Measurements from ENCODE around the gene CROCC.
"Not testable (repeated sequence)": the region's sequence is repeated elsewhere in the genome, so short reads cannot be mapped to it uniquely, and the experiment has no call there.

Gene CROCC

DNA sequence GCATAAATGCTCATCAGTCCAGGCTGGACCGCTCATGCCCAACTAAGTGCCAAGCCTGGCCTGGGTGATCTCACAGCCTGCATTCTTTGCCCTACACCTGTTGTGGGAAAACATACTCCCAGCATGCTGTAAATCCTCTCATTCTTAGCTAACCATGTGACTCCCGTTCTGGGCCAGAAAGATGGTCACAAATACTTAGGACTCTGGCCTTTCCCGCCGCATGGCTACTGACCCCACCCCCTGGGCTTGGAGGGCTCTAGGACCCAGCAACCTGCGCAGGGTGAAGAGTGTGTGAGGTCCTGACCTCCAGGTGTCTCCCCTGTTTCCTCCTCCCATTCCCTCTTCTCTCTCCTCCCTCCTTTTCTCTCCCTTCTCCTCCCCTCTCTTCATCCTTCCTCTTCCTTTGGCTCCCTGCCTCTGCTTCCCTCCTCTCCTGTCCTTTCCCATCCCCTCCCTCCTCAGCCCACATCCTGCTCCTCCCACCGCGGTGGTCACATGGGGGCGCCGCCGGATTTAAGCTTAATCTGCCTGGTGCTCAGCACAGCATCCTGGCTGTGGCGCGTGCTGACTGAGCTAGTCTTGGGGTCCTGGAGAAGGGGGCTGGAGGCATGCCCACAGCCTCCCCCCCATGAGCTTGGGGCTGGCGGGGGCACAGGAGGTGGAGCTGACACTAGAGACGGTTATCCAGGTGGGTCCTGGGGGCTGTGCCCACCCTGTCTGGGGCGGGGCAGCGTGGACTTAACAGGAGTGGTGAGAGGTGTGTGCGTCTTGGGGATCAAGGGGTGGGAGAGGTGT lies at the start of gene CROCC:
TSS of gene CROCC (plus strand) at position 541 of the 795 bp plus-strand sequence. CDS start at position 629, 88 bp downstream.
- no peak for DNase-seq (ENCODE audit: low read depth in 2 of 2)

- DNase-seq (ENCODE audit: low read depth in 2 of 2), result not testable (repeated sequence)
Measured at GRCh38 chr1:16872152-16873075, 49.3 kb upstream of the CROCC start.

DNA sequence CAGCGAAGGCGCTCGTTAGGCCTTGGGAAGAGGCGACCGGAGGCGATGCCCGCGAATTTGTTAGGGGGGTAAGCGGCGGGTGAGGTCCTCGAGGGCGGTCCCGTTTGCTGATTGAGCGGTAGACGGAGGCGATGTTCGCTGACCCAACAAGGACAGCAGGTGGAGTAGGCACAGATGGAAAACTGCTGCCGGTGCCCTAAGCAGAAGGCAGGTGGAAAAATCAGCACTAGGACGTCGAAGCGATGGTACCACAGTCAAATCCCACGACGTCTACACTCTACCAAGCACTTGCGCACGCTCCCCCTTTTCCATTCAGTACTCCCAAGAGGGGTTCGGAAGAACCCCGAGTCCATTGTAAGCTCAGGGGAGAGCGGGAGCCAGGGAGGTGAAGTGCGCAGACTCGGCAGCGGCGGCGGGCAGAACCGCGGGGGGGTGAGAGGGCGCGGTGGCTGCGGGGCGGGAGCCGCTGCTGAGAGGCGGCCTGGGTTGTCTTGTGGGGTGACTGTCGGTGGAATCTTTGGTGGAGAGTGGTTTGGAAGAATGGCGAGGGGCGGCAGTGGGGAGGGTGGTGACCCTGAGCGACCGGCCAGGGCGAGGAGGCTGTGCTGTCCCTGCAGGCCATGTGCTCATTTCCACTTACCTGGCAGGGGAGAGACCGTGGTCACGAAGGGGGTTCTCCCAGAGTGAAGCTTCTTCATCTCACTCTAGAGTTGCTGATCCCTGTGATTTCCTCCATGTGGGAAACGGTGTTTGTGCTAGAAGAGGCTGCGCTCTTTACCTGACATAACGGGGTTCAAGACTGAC lies 48.5 kb upstream of the CROCC start:
- DNase-seq (ENCODE audit: low read depth in 2 of 2), result peak in 1 of 2 donors; percentile 53

DNA sequence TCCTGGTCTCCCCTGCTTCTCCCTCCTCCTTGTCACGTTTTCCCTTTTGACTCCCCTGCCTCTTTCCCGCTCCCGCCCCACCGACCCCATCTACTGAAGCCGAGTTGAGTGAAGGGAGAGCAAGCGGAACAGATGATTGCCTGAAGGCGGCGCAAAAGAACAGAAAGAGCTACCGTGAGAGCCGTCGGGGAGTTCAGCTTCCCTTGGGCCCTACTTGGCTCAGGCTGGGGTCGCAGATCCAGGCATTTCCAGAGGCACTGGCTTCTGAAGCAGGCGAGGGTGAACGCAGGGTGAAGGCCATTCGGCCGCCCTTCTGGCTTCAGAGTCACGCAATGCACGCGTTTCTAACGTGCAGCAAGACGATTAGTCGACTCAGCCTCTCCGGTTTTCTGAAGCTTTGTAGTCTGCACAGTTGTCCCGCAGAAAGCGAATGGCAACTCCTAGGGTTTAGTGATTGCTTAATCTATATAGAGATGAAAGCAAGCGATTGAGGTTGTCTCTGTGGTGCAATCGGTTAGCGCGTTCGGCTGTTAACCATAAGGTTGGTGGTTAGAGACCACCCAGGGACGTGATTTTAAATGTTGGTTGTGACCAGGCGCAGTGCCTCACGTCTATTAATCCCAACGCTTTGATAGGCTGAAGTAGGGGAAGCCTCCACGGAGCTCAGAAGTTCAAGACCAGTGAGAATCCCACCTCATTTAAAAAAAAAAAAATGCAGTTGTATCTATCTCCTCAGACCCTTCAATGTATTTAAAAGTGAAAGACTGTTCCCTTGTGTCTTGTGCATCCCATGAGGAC lies 46.6 kb upstream of the CROCC start:
- DNase-seq (ENCODE audit: low read depth in 2 of 2), result not testable (repeated sequence)

GRCh38 chr1:16881742-16882141 lies 40.0 kb upstream of the CROCC start:
- DNase-seq (ENCODE audit: low read depth in 2 of 2), result not testable (repeated sequence)

DNA sequence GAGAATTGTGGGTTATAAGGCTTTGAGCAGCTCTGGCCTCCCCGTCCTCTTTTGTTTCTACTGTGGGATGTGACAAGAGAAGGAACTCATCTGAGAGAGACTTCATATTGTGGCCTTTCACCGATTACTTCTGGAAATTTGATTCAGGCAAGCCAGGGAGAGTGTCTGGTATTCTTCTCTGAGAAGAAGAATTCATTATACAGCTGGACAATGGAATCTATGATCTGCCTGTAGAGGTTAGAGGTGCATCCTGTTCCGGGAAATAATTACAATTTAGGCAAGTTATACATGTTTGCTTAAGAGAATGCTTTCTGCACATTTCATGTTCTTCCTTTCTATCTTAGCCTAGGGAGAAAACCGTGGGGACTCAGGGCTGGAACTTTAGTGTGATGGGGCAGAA lies 38.7 kb upstream of the CROCC start:
- no peak for DNase-seq (ENCODE audit: low read depth in 2 of 2)

DNA sequence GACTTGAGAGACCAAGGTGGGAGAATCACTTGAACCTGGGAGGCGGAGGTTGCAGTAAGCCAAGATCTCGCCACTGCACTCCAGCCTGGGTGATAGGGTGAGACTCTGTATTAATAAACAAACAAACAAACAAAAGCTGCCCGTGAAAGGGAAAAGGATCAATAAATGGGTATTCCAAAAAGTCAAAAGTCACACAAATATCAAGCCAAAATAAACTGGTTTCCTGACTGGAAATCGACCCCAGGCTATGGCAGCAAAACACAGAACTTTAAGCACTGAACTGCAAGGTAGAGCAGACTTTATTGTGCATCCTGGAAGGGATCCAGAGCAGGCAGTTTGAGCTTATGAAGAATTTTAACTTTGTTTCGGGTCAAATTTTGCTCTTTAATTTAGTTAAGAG lies 37.2 kb upstream of the CROCC start:
- DNase-seq (ENCODE audit: low read depth in 2 of 2), result not testable (repeated sequence)

- DNase-seq (ENCODE audit: low read depth in 2 of 2), result no peak
Measured at GRCh38 chr1:16886860-16887605, 34.7 kb upstream of the CROCC start.

DNA sequence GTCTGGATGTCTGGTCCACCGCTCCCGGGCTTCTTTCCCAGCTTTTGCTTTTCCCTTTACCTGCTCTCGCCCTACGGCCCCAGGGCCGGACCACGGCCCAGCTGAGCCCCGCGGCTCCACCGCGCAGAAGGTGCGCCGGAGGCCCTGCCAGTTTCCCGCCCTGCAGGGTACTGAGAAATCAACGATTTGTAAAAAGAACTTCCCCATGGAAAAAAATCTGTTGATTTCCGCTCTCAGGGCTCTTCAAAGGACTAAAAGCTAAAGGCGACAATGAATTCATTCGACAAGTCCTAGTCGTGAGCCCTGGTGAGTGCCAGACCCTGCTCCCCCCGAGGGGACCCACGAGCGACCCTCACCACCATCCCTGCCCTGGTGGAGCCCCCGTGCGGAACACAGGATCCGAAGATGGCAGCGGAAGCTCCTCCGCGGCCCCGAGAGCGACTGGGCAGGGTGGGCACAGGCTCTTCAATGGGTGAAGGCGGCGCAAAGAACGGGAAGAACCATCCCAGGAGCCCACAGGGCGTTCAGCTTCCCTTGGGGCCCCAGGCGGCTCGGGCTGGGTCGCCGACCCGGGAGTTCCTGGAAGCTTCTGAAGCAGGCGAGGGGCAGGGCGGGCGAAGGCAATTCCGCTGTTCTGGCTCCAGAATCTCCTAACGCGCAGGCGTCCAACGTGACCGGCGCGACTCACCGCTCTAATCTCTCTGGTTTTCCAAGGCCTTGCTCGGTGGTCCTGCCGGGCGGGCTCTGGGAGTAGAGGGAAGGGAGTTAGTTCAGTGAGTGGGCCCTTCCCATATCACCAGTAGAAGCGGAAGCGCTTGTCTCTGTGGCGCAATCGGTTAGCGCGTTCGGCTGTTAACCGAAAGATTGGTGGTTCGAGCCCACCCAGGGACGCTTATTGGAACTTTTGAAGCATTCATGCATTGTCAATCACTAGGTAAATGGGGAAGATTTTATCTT lies 32.6 kb upstream of the CROCC start:
- no peak for DNase-seq (ENCODE audit: low read depth in 2 of 2)

- not testable (repeated sequence) for DNase-seq (ENCODE audit: low read depth in 2 of 2)
Measured at GRCh38 chr1:16890539-16891021, 31.2 kb upstream of the CROCC start.

DNA sequence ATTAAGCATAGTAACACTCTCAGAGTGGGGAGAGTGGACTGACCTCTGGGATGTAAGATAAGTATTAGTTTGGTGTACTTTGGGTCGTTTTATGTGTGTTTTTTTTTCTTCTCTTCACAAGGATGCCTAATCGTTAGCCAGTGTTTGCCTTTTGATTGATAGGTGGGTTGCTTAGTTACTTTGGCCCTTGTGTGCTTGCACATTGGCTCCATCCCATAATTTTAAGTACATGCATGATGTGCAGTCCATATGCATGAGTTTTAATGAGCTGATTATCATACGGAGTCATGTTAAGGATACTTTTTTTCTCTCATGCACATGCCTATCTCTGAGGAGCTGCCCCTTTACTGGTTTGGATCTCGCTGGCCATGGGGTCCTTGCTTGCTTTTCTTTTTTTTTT lies 30.7 kb upstream of the CROCC start:
- not testable (repeated sequence) for DNase-seq (ENCODE audit: low read depth in 2 of 2)

DNA sequence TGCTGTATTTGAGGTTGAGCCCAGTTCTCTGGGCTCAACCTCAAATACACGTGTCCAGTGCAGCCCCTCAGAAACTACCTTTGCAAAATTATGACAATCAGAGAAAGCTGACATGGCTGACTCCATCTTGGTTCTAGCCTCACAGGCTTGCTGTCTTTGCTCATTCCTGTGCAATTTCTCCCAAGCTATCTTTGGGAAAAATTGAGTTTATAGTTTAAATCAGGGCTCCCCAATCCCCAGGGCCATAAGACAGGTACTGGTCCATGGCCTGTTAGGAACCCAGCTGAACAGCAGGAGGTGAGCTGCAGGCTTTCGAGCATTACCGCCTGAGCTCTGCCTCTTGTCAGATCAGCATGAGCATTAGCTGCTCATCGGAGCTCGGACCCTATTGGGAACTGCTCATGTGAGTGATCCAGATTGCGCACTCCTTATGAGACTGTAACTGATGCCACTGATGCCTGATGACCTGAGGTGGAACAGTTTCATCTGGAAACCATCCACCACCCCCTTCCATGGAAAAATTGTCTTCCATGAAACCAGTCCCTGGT lies 28.7 kb upstream of the CROCC start:
- not testable (repeated sequence) for DNase-seq (ENCODE audit: low read depth in 2 of 2)

- DNase-seq (ENCODE audit: low read depth in 2 of 2), result not testable (repeated sequence)
Measured at GRCh38 chr1:16893796-16894195, 27.9 kb upstream of the CROCC start.

GRCh38 chr1:16894338-16894737 lies 27.4 kb upstream of the CROCC start:
- DNase-seq (ENCODE audit: low read depth in 2 of 2), result not testable (repeated sequence)

DNA sequence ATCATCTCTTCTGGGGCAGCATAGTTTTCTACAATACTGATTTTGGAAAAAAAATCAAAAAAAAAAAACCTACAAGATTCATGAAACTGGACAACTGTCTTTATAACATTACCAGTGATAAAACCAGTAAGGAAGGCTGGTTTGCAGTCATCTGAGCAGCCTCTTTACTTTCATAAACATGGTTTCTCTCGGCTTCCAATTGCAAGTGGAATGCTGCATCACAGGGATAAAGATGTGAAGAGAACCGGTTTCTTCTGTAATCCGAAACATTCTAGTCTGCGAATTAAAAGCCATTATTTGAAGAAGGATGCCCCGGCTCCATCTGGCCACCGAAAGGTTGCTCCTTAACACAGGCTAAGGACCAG lies 26.5 kb upstream of the CROCC start:
- not testable (repeated sequence) for DNase-seq (ENCODE audit: low read depth in 2 of 2)

DNA sequence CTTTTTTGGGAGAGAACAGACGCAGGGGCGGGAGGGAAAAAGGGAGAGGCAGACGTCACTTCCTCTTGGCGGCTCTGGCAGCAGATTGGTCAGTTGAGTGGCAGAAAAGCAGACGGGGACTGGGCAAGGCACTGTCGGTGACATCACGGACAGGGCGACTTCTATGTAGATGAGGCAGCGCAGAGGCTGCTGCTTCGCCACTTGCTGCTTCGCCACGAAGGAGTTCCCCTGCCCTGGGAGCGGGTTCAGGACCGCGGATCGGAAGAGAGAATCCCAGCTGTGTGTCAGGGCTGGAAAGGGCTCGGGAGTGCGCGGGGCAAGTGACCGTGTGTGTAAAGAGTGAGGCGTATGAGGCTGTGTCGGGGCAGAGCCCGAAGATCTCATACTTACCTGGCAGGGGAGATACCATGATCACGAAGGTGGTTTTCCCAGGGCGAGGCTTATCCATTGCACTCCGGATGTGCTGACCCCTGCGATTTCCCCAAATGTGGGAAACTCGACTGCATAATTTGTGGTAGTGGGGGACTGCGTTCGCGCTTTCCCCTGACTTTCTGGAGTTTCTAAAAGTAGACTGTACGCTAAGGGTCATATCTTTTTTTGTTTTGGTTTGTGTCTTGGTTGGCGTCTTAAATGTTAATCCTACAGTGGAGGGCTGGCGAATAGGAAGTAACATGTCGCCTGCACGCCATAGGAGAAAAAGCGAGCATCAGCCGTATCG lies 26.0 kb upstream of the CROCC start, which contains the start of gene RNU1-2:
TSS of gene RNU1-2 (plus strand) at position 383 of the 718 bp plus-strand sequence.
- peak; percentile 70 to 75 for DNase-seq (ENCODE audit: low read depth in 2 of 2)

DNA sequence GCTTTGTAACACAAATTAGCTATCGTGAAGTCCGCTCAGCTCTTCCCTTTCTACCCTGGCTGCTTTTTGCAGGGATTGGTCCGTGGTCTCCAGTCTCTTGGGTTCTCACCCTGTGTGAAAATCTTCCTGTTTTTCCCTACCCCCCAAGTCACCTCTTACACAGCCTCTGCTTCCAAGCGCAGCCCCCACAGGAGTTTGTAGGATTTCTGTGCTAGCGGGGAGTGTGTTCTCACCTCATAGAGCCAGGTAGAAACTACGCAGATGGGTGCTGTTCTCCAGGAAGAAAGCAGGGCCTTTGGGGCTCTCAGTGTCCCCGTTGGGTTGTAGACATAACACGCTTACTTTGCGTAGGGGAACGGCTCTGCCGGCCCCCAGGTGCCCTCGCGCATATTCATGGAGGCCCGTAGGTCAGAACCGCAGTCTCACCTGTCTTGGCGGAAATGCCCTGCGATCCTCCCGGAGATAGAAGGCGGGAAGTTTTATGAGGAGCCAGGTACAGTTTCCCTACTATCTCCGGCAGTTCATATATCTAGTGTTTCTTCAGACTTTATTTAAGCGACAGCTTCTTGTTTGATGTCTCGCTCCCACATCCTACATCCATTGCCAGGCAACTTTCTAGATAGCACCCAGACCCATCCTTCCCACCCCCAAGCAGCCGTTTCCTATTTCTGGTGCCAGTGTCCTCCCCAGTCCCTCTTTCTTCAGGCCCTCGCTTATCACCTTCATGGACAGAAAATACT lies 25.2 kb upstream of the CROCC start:
- peak; percentile 42 to 52 for DNase-seq (ENCODE audit: low read depth in 2 of 2)

All from stimulated activated CD8-positive, alpha-beta memory T cell treated with anti-CD3 and anti-CD28 coated beads, Interleukin-15, amount 100 ng/mL, for 4 hours (primary cell).